Upper lobe of left lung (tissue), 4 donors: Measurements from ENCODE around the gene MANBA.
"Not testable (repeated sequence)": the region's sequence is repeated elsewhere in the genome, so short reads cannot be mapped to it uniquely, and the experiment has no call there.

Source experiments
- CTCF ChIP-seq, 6 experiments: fragments of 450-650 bp in 4 of 6; fragments of 200-600 bp in 2 of 6; sonication (generic) in 2 of 6; IDR thresholded peaks; one replicate each; pipeline ENCODE4 v1.5.1; 2016 to 2019; ENCODE audit warnings: antibody characterized with exemption in 6 of 6
- EP300 ChIP-seq, 4 donors: sonication (generic); formaldehyde crosslinking; IDR thresholded peaks; one replicate each; pipeline ENCODE4 v1.5.1; 2017; ENCODE audit warnings: antibody characterized with exemption in 4 of 4, control low read depth in 2 of 4
- POLR2AphosphoS5 ChIP-seq, 2 donors: sonication (generic); formaldehyde crosslinking; IDR thresholded peaks; one replicate each; pipeline ENCODE4 v1.5.1; 2017; ENCODE audit warnings: antibody characterized with exemption in 2 of 2

- TF ChIP-seq CTCF, POLR2AphosphoS5, EP300 (IDR thresholded peaks at IDR 0.05): not testable (repeated sequence)
Observed at GRCh38 chr4:102738802-102739201, 22.0 kb downstream of the MANBA start.
